GM23248 (cell line): ENCODE measurements around the gene MGST2.

ENCODE experiments used
- EZH2 ChIP-seq: fragments of 200-600 bp; sonication (generic); IDR thresholded peaks from 2 replicates; pipeline ENCODE4 v1.6.1; 2018; ENCODE audit warnings: antibody characterized with exemption, mild to moderate bottlenecking; ENCODE audit not compliant: insufficient read depth, poor library complexity, severe bottlenecking
- EZH2phosphoT487 ChIP-seq: fragments of 200-600 bp; sonication (generic); IDR thresholded peaks from 2 replicates; pipeline ENCODE4 v1.6.1; 2018; ENCODE audit warnings: antibody characterized with exemption, moderate library complexity, mild to moderate bottlenecking, low read depth; ENCODE audit not compliant: insufficient read depth

- no peak for TF ChIP-seq EZH2
- no peak for TF ChIP-seq EZH2phosphoT487
These were observed 53.9 kb downstream of the MGST2 start for GRCh38 chr4:139719381-139720101.
